Epithelial cell of esophagus (primary cell): ENCODE results near the gene NCBP3.

ENCODE experiments used
- DNase-seq: peaks from one replicate; pipeline ENCODE4 v3.0.0; 2010; ENCODE audit warnings: low read depth
- H3K4me3 ChIP-seq: 2 replicates; pipeline ENCODE4 v1.5.1; 2011; ENCODE audit warnings: mild to moderate bottlenecking, low read length, control low read depth
- TF ChIP-seq, protein P1 (sequence below): IDR thresholded peaks from 2 replicates; pipeline ENCODE4 v1.5.1; 2011; ENCODE audit warnings: low read depth, mild to moderate bottlenecking, low read length, control low read depth, inconsistent platforms; ENCODE audit not compliant: insufficient read depth; ENCODE audit errors: missing control alignments

NCBP3 gene

DNA sequence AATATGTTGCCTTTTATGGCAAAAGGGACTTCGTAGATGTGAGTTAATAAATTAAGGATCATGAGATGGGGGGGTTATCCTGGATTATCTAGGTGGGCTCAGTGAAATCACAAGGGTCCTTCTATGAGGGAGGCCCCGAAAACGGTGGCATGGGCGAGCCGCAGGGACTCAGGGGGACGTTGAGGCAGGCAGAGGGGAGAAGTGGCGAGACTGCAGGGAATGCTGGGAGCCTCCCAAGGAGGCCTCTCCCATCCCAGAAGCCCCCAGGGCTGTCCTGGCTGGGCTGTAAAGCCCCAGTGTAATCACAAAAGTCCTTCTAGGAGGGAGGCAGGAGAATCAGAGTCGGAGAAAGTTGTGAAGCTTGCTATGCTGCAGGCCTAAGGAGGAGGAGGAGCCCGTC lies 80.1 kb downstream of the NCBP3 start:
- TF ChIP-seq, protein P1, sequence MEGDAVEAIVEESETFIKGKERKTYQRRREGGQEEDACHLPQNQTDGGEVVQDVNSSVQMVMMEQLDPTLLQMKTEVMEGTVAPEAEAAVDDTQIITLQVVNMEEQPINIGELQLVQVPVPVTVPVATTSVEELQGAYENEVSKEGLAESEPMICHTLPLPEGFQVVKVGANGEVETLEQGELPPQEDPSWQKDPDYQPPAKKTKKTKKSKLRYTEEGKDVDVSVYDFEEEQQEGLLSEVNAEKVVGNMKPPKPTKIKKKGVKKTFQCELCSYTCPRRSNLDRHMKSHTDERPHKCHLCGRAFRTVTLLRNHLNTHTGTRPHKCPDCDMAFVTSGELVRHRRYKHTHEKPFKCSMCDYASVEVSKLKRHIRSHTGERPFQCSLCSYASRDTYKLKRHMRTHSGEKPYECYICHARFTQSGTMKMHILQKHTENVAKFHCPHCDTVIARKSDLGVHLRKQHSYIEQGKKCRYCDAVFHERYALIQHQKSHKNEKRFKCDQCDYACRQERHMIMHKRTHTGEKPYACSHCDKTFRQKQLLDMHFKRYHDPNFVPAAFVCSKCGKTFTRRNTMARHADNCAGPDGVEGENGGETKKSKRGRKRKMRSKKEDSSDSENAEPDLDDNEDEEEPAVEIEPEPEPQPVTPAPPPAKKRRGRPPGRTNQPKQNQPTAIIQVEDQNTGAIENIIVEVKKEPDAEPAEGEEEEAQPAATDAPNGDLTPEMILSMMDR, result no peak
- H3K4me3 ChIP-seq, result no peak overlapping the region

DNA sequence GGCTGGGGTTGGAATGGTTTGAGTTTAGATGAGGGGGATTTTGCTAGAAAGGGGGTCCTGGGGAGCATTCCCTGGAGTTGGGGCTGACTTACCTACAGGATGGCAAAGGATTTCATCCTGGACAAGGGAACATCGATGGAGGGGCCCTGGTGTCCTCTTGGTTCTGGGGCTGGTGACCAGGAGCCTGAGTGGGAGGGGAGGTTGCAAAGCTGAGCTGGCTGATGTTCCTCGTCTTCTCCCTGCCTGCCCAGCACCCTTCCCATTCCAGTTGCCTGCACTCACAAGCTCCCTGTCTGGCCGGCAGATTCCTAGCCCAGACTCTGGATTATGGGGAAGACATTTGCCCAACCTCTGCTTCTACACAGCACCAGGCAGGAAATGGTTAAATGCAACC lies 82.3 kb downstream of the NCBP3 start:
- H3K4me3 ChIP-seq, result no peak overlapping the region
- TF ChIP-seq, protein P1, result no peak
- no peak for DNase-seq

More for the DNA sequence above, 80.1 kb downstream of the NCBP3 start:
- DNase-seq, result no peak

DNA sequence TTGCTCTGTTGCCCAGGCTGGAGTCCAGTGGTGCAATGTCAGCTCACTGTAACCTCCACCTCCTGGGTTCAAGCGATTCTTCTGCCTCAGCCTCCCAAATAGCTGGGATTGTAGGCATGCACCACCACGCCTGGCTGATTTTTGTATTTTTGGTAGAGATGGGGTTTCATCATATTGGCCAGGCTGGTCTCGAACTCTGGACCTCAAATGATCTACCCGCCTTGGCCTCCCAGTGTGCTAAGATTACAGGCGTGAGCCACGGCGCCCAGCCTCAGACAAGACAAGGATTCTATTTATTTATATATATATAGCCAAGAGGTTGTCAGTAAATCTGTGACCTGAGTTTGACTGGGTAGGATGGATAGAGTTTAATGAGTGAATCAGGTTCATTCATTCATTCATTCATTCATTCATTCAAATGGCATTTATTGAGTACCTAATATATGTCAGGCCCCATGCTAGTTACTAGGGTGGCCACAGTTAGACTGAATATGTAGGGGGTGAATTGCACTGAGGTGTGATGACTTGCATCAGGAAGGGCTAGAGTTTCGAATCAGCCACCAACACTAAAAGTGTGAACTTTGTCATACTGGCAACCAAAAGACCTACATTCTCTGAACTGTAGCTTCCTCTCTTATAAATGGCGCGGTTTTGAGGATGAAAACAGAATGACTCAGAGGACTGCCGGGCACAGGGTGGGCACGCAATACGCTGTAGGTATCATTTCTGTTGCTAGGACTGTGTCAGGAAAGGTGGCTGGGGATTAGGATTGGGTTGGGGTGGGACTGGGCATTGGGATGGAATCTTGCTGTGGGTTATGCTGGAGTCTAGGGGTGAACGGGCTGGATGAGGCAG lies 82.9 kb downstream of the NCBP3 start:
- TF ChIP-seq, protein P1, result no peak
- no peak for DNase-seq
- H3K4me3 ChIP-seq, result no peak overlapping the region

DNA sequence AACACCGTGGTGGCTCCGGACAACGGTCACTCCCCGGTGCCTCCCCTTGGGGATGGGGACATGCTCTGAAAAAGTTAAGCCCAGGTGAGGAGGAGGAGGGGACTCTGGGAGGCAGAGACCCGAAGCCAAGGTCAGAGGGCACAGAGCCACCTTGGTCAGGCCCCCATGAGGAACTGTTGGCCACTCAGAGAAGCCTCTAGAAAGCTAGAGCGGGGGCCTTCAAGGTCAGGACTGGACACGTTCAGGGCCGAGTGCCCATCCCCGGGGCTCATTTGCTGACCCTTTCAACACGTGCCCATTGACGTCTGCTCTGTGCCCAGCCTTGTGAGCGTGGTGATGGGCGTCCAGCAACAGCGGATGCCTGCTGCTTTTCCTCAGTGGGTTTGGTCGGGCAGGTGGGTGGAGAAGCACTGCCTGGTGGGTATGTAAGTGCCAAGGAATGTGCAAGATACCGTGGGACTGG lies 84.1 kb downstream of the NCBP3 start:
- TF ChIP-seq, protein P1, result no peak
- H3K4me3 ChIP-seq, result no peak overlapping the region
- no peak for DNase-seq

DNA sequence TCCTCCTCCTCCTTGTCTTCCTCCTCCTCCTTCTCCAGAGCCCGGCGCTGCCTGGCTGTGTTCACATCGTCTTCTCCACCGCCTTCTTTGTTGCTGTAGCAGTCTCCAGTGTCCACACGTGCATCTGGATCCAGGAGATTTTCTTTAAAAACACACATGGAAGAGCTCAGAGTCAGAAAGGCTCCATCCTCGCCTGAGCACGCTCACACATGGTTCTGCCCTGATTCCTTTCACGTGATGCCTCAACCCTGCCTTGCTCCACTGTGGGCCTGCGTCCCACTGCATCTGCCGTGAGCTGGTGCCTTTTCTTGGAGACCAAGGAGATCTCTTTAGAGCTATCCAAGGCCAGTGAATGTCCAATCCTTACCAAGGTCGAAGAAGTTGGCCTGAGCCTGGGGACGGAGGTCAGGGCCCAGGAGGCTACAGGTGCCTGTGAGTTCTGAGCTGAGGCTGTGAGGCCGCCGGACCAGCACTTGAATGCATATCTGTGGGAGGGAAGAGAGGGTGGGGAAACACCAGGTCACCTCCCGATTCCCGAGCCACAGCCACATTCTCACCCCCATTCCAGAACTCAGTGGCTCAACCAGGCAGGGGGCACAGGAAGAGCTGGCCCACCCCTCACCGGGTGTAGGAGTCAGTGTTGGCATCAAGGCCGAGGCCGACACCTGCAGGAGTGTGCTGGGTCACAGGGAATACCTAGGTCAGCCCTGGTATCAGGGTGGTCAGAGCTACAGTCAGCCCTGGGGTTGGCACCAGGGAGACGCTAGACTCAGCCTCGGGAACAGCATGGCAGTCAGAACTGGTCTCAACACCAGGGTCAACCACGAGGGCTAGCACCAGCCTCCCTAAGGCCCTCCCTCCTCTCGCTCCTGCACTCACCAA lies 84.8 kb downstream of the NCBP3 start:
- TF ChIP-seq, protein P1, result no peak
- no peak for DNase-seq
- no peak overlapping the region for H3K4me3 ChIP-seq

DNA sequence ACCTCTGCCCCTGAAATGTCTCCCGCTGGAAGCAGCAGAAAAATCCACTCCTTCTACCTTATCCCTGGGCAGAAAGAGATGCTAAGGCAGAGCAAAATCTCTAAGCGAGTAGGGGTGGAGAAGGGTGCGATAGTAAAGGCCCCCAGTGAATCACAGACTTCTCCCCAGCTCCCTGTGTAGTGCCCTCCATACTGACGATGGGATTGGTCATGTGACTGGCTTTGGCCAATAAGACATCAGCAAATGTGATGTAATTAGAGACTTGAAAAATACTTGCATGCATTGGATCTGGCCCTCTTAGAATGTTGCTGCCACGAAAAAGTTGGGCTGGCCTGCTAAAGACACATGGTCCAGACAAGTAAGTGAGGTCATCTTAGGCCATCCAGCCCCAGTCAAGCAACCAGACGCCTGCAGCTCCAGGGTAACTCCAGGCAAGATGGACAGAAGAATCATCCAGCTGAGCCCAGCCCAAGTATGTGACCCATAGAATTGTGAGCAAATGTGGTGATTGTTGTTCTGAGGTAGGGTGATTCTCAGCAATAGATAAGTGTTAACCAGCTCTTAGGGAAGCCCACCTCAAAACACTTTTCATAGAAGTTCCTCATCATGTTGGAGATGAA lies 86.3 kb downstream of the NCBP3 start:
- TF ChIP-seq, protein P1, result no peak
- no peak overlapping the region for H3K4me3 ChIP-seq
- no peak for DNase-seq
